HG02973 (cell line): ENCODE data around the gene OR10J1.

ENCODE experiments used
- ATAC-seq: cut with Tn5 transposase; IDR thresholded peaks from one replicate; pipeline ENCODE4 v1.9.1; 2021; ENCODE audit warnings: moderate library complexity; ENCODE audit not compliant: unreplicated experiment

OR10J1 gene

DNA sequence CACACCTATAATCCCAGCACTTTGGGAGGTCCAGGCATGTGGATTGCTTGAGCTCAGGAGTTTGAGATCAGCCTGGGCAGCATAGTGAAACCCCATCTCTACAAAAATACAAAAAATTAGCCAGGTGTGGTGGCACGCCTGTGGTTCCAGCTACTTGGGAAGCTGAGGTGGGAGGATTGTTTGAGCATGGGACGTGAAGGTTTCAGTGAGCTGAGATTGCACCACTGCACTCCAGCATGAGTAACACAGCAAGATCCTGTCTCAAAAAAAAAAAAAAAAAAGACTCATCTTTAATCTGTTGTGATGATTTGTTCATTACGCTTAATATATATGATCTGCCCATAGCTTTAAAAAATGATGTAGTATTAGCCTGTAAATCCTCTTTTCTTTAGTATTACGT is 44.0 kb downstream of the OR10J1 start:
- ATAC-seq = no peak
